Ovary (tissue), 3 donors: ENCODE results near the gene MILR1.

ENCODE experiments used
- EP300 ChIP-seq: sonication (generic); formaldehyde crosslinking; IDR thresholded peaks from one replicate; pipeline ENCODE4 v1.6.1; 2017; ENCODE audit warnings: antibody characterized with exemption
- POLR2A ChIP-seq: fragments of 450-650 bp; IDR thresholded peaks from one replicate; pipeline ENCODE4 v1.6.1; 2017; ENCODE audit warnings: antibody characterized with exemption, mild to moderate bottlenecking, moderate library complexity
- TF ChIP-seq, protein P1 (sequence below), 3 donors: fragments of 450-650 bp in 2 of 3; fragments of 200-600 bp in 1 of 3; IDR thresholded peaks; one replicate each; pipeline versions ENCODE4 v1.5.1 to v1.8.0; 2016 to 2022; ENCODE audit warnings: antibody characterized with exemption in 3 of 3, mild to moderate bottlenecking in 1 of 3
- donor health status: DM: no; HTN: no; CAD: no.

- TF ChIP-seq, protein P1, sequence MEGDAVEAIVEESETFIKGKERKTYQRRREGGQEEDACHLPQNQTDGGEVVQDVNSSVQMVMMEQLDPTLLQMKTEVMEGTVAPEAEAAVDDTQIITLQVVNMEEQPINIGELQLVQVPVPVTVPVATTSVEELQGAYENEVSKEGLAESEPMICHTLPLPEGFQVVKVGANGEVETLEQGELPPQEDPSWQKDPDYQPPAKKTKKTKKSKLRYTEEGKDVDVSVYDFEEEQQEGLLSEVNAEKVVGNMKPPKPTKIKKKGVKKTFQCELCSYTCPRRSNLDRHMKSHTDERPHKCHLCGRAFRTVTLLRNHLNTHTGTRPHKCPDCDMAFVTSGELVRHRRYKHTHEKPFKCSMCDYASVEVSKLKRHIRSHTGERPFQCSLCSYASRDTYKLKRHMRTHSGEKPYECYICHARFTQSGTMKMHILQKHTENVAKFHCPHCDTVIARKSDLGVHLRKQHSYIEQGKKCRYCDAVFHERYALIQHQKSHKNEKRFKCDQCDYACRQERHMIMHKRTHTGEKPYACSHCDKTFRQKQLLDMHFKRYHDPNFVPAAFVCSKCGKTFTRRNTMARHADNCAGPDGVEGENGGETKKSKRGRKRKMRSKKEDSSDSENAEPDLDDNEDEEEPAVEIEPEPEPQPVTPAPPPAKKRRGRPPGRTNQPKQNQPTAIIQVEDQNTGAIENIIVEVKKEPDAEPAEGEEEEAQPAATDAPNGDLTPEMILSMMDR (IDR thresholded peaks at IDR 0.05), result no peak
- TF ChIP-seq POLR2A (no peak), EP300 (no peak)
Observed at GRCh38 chr17:64403881-64404460, 44.9 kb upstream of the MILR1 start.
